HEK293 (cell line): ENCODE data around the gene ISG15.

ENCODE experiments used
- BCL11A ChIP-seq: fragments of 450-650 bp; formaldehyde crosslinking; IDR thresholded peaks from 2 replicates; pipeline ENCODE4 v1.5.1; 2016; ENCODE audit warnings: low read depth, missing biosample characterization, missing genetic modification characterization
- KLF10 ChIP-seq: fragments of 450-650 bp; IDR thresholded peaks from 2 replicates; pipeline ENCODE4 v1.5.1; 2018; ENCODE audit warnings: missing biosample characterization, mild to moderate bottlenecking, missing genetic modification characterization
- KLF17 ChIP-seq: fragments of 450-650 bp; formaldehyde crosslinking; IDR thresholded peaks from 2 replicates; pipeline ENCODE4 v1.5.1; 2016; ENCODE audit warnings: missing biosample characterization, missing genetic modification characterization
- MEIS1 ChIP-seq: sonication (generic); formaldehyde crosslinking; IDR thresholded peaks from 2 replicates; pipeline ENCODE4 v1.8.1; 2022; ENCODE audit warnings: missing genetic modification reagents, mild to moderate bottlenecking, borderline replicate concordance
- PATZ1 ChIP-seq: fragments of 450-650 bp; formaldehyde crosslinking; IDR thresholded peaks from 2 replicates; pipeline ENCODE4 v1.5.1; 2016; ENCODE audit warnings: missing biosample characterization, missing genetic modification characterization
- PRDM1 ChIP-seq: fragments of 450-650 bp; formaldehyde crosslinking; IDR thresholded peaks from 2 replicates; pipeline ENCODE4; 2016; ENCODE audit warnings: missing biosample characterization, missing genetic modification characterization
- PRDM2 ChIP-seq: fragments of 450-650 bp; formaldehyde crosslinking; IDR thresholded peaks from 2 replicates; pipeline ENCODE4 v1.5.1; 2016; ENCODE audit warnings: missing biosample characterization, missing genetic modification characterization, borderline replicate concordance
- PRDM4 ChIP-seq: fragments of 450-650 bp; formaldehyde crosslinking; IDR thresholded peaks from 2 replicates; pipeline ENCODE4 v1.5.1; 2017; ENCODE audit warnings: missing biosample characterization, missing genetic modification characterization
- SCRT2 ChIP-seq: fragments of 450-650 bp; formaldehyde crosslinking; IDR thresholded peaks from 2 replicates; pipeline ENCODE4 v1.5.1; 2016; ENCODE audit warnings: missing biosample characterization, missing genetic modification characterization
- SP7 ChIP-seq: fragments of 450-650 bp; formaldehyde crosslinking; IDR thresholded peaks from 2 replicates; pipeline ENCODE4 v1.5.1; 2016; ENCODE audit warnings: missing biosample characterization, missing genetic modification characterization
- YY2 ChIP-seq: fragments of 450-650 bp; formaldehyde crosslinking; IDR thresholded peaks from 2 replicates; pipeline ENCODE4 v1.5.1; 2016; ENCODE audit warnings: missing biosample characterization, missing genetic modification characterization
- ZBTB17 ChIP-seq: fragments of 450-650 bp; formaldehyde crosslinking; IDR thresholded peaks from 2 replicates; pipeline ENCODE4 v1.5.1; 2016; ENCODE audit warnings: missing biosample characterization, missing genetic modification characterization
- ZIC2 ChIP-seq: fragments of 450-650 bp; formaldehyde crosslinking; IDR thresholded peaks from 2 replicates; pipeline ENCODE4 v1.5.1; 2016; ENCODE audit warnings: missing biosample characterization, missing genetic modification characterization
- ZNF114 ChIP-seq: fragments of 450-650 bp; formaldehyde crosslinking; IDR thresholded peaks from 2 replicates; pipeline ENCODE4 v1.5.0; 2017; ENCODE audit warnings: missing biosample characterization, missing genetic modification characterization
- ZNF148 ChIP-seq: fragments of 450-650 bp; formaldehyde crosslinking; IDR thresholded peaks from 2 replicates; pipeline ENCODE4 v1.5.0; 2017; ENCODE audit warnings: missing biosample characterization, missing genetic modification characterization, borderline replicate concordance
- ZNF157 ChIP-seq: fragments of 450-650 bp; formaldehyde crosslinking; IDR thresholded peaks from 2 replicates; pipeline ENCODE4 v1.5.1; 2016; ENCODE audit warnings: missing biosample characterization, missing genetic modification characterization
- ZNF19 ChIP-seq: fragments of 450-650 bp; formaldehyde crosslinking; IDR thresholded peaks from 2 replicates; pipeline ENCODE4; 2016; ENCODE audit warnings: missing biosample characterization, missing genetic modification characterization, low read depth
- ZNF221 ChIP-seq: fragments of 450-650 bp; formaldehyde crosslinking; IDR thresholded peaks from 2 replicates; pipeline ENCODE4 v1.5.1; 2017; ENCODE audit warnings: missing biosample characterization, missing genetic modification characterization, borderline replicate concordance
- ZNF324 ChIP-seq: fragments of 450-650 bp; formaldehyde crosslinking; IDR thresholded peaks from 2 replicates; pipeline ENCODE4 v1.5.1; 2016; ENCODE audit warnings: missing biosample characterization, missing genetic modification characterization
- ZNF366 ChIP-seq: fragments of 450-650 bp; formaldehyde crosslinking; conservative IDR thresholded peaks from 2 replicates; pipeline ENCODE4 v1.5.1; 2016; ENCODE audit warnings: missing biosample characterization, missing genetic modification characterization
- ZNF391 ChIP-seq: fragments of 450-650 bp; formaldehyde crosslinking; IDR thresholded peaks from 2 replicates; pipeline ENCODE4 v1.5.1; 2016; ENCODE audit warnings: low read depth, missing biosample characterization, missing genetic modification characterization, borderline replicate concordance
- ZNF530 ChIP-seq: fragments of 450-650 bp; formaldehyde crosslinking; IDR thresholded peaks from 2 replicates; pipeline ENCODE4 v1.5.1; 2016; ENCODE audit warnings: low read depth, missing biosample characterization, missing genetic modification characterization
- ZNF692 ChIP-seq: fragments of 450-650 bp; formaldehyde crosslinking; IDR thresholded peaks from 2 replicates; pipeline ENCODE4 v1.5.1; 2016; ENCODE audit warnings: missing biosample characterization, missing genetic modification characterization
- ZNF747 ChIP-seq: fragments of 450-650 bp; formaldehyde crosslinking; IDR thresholded peaks from 2 replicates; pipeline ENCODE4 v1.5.1; 2016; ENCODE audit warnings: missing biosample characterization, missing genetic modification characterization
- ZNF785 ChIP-seq: fragments of 450-650 bp; formaldehyde crosslinking; IDR thresholded peaks from 2 replicates; pipeline ENCODE4 v1.5.1; 2016; ENCODE audit warnings: missing biosample characterization, missing genetic modification characterization

ISG15 gene

GRCh38 chr1:999725-1000356, 13.5 kb upstream of the ISG15 start, which contains the start of gene HES4 (continued):
- TF ChIP-seq ZNF19 (tag by site-specific recombination) (no peak), ZNF148 (no peak), ZNF221 (tag by site-specific recombination) (no peak), ZNF692 (peak; percentile 94), SP7 (tag by site-specific recombination) (no peak), PRDM1 (tag by site-specific recombination) (no peak), ZBTB17 (tag by site-specific recombination) (no peak), ZNF366 (tag by site-specific recombination) (no peak), PATZ1 (tag by site-specific recombination) (0 out of 2 replicates have a peak, but pooled peaks have one; percentile 8), ZNF391 (tag by site-specific recombination) (no peak), KLF17 (tag by site-specific recombination) (no peak), PRDM4 (tag by site-specific recombination) (no peak), ZNF785 (tag by site-specific recombination) (no peak), YY2 (tag by site-specific recombination) (no peak), ZNF324 (tag by site-specific recombination) (no peak), ZNF747 (tag by site-specific recombination) (no peak), BCL11A (tag by site-specific recombination) (no peak), ZNF157 (tag by site-specific recombination) (no peak), ZIC2 (peak; percentile 69; the same call in 1 of the 2 replicates), SCRT2 (tag by site-specific recombination) (no peak), ZNF530 (tag by site-specific recombination) (no peak), ZNF114 (tag by site-specific recombination) (no peak), PRDM2 (no peak), KLF10 (tag by site-specific recombination) (peak; percentile 86; the same call in 1 of the 2 replicates), MEIS1 (CRISPR knock-in tag) (no peak; the same call in 1 of the 2 replicates)
